H9 (cell line): ENCODE measurements around the gene TRIOBP. TPM values are rescaled to one million over a fixed set of nuclear protein-coding genes. Genes with fewer than 3 reads are reported as not detected.
A peak's percentile ranks its signal among the peaks of the same experiment; 100 is the strongest.

Source experiments
- DNase-seq: peaks from one replicate; pipeline ENCODE4 v3.0.0-alpha.2; 2017
- H2AFZ ChIP-seq: one replicate; pipeline ENCODE4 v1.6.1; 2013; ENCODE audit warnings: mild to moderate bottlenecking, low read length, control low read depth, moderate library complexity
- H2AK5ac ChIP-seq: 2 replicates; pipeline ENCODE4 v1.6.1; 2013; ENCODE audit warnings: low read length, control low read depth, mixed read lengths; ENCODE audit not compliant: insufficient read length
- H2BK120ac ChIP-seq: one replicate; pipeline ENCODE4 v1.6.1; 2013; ENCODE audit warnings: low read depth, mild to moderate bottlenecking, low read length, control low read depth, inconsistent platforms; ENCODE audit not compliant: poor library complexity, severe bottlenecking
- H2BK12ac ChIP-seq: 2 replicates; pipeline ENCODE4 v1.6.1; 2013; ENCODE audit warnings: low read length, control low read depth, mixed read lengths, low read depth; ENCODE audit not compliant: insufficient read length
- H2BK15ac ChIP-seq: 2 replicates; pipeline ENCODE4 v1.6.1; 2013; ENCODE audit warnings: low read depth, low read length, control low read depth
- H2BK20ac ChIP-seq: one replicate; pipeline ENCODE4 v1.6.1; 2013; ENCODE audit warnings: low read depth, mild to moderate bottlenecking, low read length, control low read depth, inconsistent platforms; ENCODE audit not compliant: poor library complexity, severe bottlenecking
- H2BK5ac ChIP-seq: 2 replicates; pipeline ENCODE4 v1.6.1; 2013; ENCODE audit warnings: low read length, control low read depth, mixed read lengths; ENCODE audit not compliant: insufficient read length
- H3K14ac ChIP-seq: 2 replicates; pipeline ENCODE4 v1.6.1; 2013; ENCODE audit warnings: low read length, control low read depth; ENCODE audit not compliant: insufficient read depth
- H3K18ac ChIP-seq: 2 replicates; pipeline ENCODE4 v1.6.1; 2013; ENCODE audit warnings: low read depth, mild to moderate bottlenecking, mixed read lengths, low read length, control low read depth; ENCODE audit not compliant: insufficient read length
- H3K23ac ChIP-seq: 2 replicates; pipeline ENCODE4 v1.6.1; 2013; ENCODE audit warnings: low read length, control low read depth, mixed read lengths, low read depth; ENCODE audit not compliant: insufficient read length
- H3K23me2 ChIP-seq: 2 replicates; pipeline ENCODE4 v1.6.1; 2013; ENCODE audit warnings: low read depth, mild to moderate bottlenecking, mixed read lengths, low read length, control low read depth; ENCODE audit not compliant: insufficient read length, poor library complexity, severe bottlenecking
- H3K27ac ChIP-seq: 2 replicates; pipeline ENCODE4 v1.5.1; 2013; ENCODE audit warnings: low read length, control low read depth, mixed read lengths, low read depth; ENCODE audit not compliant: insufficient read length
- H3K27me3 ChIP-seq: 2 replicates; pipeline ENCODE4 v1.6.1; 2013; ENCODE audit warnings: low read length, control low read depth, inconsistent platforms; ENCODE audit not compliant: insufficient read depth
- H3K4ac ChIP-seq: 2 replicates; pipeline ENCODE4 v1.6.1; 2013; ENCODE audit warnings: low read depth, mild to moderate bottlenecking, control low read depth, inconsistent platforms, low read length, moderate library complexity
- H3K4me1 ChIP-seq: 2 replicates; pipeline ENCODE4 v1.6.1; 2013; ENCODE audit warnings: low read length, control low read depth, inconsistent platforms; ENCODE audit not compliant: insufficient read depth
- H3K4me2 ChIP-seq: 2 replicates; pipeline ENCODE4 v1.6.1; 2013; ENCODE audit warnings: low read length, control low read depth, mixed read lengths; ENCODE audit not compliant: insufficient read length, insufficient read depth
- H3K56ac ChIP-seq: 2 replicates; pipeline ENCODE4 v1.6.1; 2013; ENCODE audit warnings: low read depth, mild to moderate bottlenecking, mixed read lengths, low read length, control low read depth; ENCODE audit not compliant: insufficient read length
- H3K79me1 ChIP-seq: 2 replicates; pipeline ENCODE4 v1.6.1; 2013; ENCODE audit warnings: low read depth, mild to moderate bottlenecking, moderate library complexity, low read length, control low read depth, inconsistent platforms; ENCODE audit not compliant: insufficient read depth, poor library complexity, severe bottlenecking
- H3K79me2 ChIP-seq: 2 replicates; pipeline ENCODE4 v1.6.1; 2013; ENCODE audit warnings: low read length, control low read depth, inconsistent platforms; ENCODE audit not compliant: insufficient read depth
- H3K9ac ChIP-seq: 2 replicates; pipeline ENCODE4 v1.6.1; 2013; ENCODE audit warnings: low read length, control low read depth, mixed read lengths; ENCODE audit not compliant: insufficient read length; ENCODE audit errors: extremely low read depth
- H3K9me3 ChIP-seq: one replicate; pipeline ENCODE4 v1.6.1; 2013; ENCODE audit warnings: low read depth, low read length, inconsistent platforms; ENCODE audit not compliant: control insufficient read depth
- H3T11ph ChIP-seq: one replicate; pipeline ENCODE4 v1.6.1; 2013; ENCODE audit warnings: mild to moderate bottlenecking, low read length, control low read depth, inconsistent platforms
- H4K20me1 ChIP-seq: one replicate; pipeline ENCODE4 v1.6.1; 2013; ENCODE audit not compliant: control insufficient read depth, insufficient read length, insufficient read depth
- H4K5ac ChIP-seq: 2 replicates; pipeline ENCODE4 v1.6.1; 2013; ENCODE audit warnings: low read depth, mild to moderate bottlenecking, mixed read lengths, low read length, control low read depth; ENCODE audit not compliant: insufficient read length
- H4K8ac ChIP-seq: replicated peaks from 2 replicates; pipeline ENCODE4 v1.6.1; 2013; ENCODE audit warnings: low read length, control low read depth, mixed read lengths, low read depth; ENCODE audit not compliant: insufficient read length
- H4K91ac ChIP-seq: 2 replicates; pipeline ENCODE4 v1.6.1; 2013; ENCODE audit warnings: low read depth, mild to moderate bottlenecking, moderate library complexity, mixed read lengths, low read length, control low read depth; ENCODE audit not compliant: insufficient read length
- H3K27ac Mint-ChIP-seq, 3 experiments: 2 replicates in 2 of 3; 3 replicates in 1 of 3; pipeline ENCODE4 v1.8.0; 2020 to 2021; ENCODE audit warnings: mixed read lengths in 3 of 3, mild to moderate bottlenecking in 1 of 3, moderate library complexity in 1 of 3
- H3K27me3 Mint-ChIP-seq: 2 replicates; pipeline ENCODE4 v1.8.0; 2021; ENCODE audit warnings: low read depth, mild to moderate bottlenecking, moderate library complexity, mixed read lengths
- H3K36me3 Mint-ChIP-seq, 3 experiments: 2 replicates in 2 of 3; 3 replicates in 1 of 3; pipeline ENCODE4 v1.8.0; 2020 to 2021; ENCODE audit warnings: low read depth in 3 of 3, mixed read lengths in 3 of 3; ENCODE audit not compliant: insufficient read depth in 1 of 3
- H3K4me1 Mint-ChIP-seq, 2 experiments: 2 replicates each; pipeline ENCODE4 v1.8.0; 2020; ENCODE audit warnings: mixed read lengths in 2 of 2
- H3K4me3 Mint-ChIP-seq, 2 experiments: 2 replicates in 1 of 2; 3 replicates in 1 of 2; pipeline ENCODE4 v1.8.0; 2020 to 2021; ENCODE audit warnings: mild to moderate bottlenecking in 2 of 2, mixed read lengths in 2 of 2, moderate library complexity in 1 of 2
- H3K9me3 Mint-ChIP-seq, 2 experiments: 2 replicates in 1 of 2; 3 replicates in 1 of 2; pipeline ENCODE4 v1.8.0; 2020; ENCODE audit warnings: mild to moderate bottlenecking in 2 of 2, mixed read lengths in 2 of 2, moderate library complexity in 1 of 2
- WGBS: extraction: QIAGEN DNeasy Blood & Tissue Kit; methylation state at CpG from one replicate; pipeline ENCODE4 v1.1.7; 2013; ENCODE audit warnings: missing lambda C conversion rate, low lambda C conversion rate, mixed read lengths; ENCODE audit not compliant: insufficient read length; ENCODE audit errors: extremely low coverage; 5-methylcytosine and 5-hydroxymethylcytosine counted together
- total RNA-seq: library from RNA; stranded (reverse); gene quantifications from 2 replicates; pipeline ENCODE4 v1.2.1, GENCODE V29; 2021
- TF ChIP-seq, protein P1 (sequence below): fragments of 200-600 bp; sonication (generic); conservative IDR thresholded peaks from 3 replicates; pipeline ENCODE4 v1.8.0; 2021; ENCODE audit warnings: antibody characterized with exemption, mild to moderate bottlenecking

TRIOBP gene
- total RNA-seq, 1 experiment from 2014 or later: 52.7 TPM

DNA sequence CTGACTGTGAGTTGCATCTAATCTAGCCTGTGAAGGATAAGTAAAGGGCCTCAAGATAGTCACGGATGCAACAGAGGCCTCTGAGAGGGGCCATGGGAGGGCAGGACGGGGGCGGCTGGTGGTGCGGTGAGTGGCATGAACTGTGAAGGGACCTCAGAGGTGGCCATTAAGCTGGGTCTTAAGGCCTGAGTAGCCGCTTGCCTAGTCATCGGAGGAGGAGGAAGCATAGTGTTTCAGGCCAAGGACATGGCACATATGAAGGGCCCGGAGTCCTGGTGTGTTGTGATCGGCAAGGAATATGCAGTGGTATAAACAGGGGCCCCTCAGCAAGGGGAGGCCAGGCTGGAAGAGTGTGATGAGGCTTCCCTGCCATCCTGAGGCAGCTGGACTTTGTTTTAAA lies 51.8 kb downstream of the TRIOBP start:
- Mint-ChIP-seq H3K4me3 (peak overlapping the region in 1 of 2 experiments; percentile 27; a peak in 2 of 5 replicates), H3K27ac (peak overlapping the region in 1 of 3 experiments; percentile 80; a peak in 2 of 7 replicates), H3K36me3 (peaks cover 3 to 16% (median 15%) of the 10 kb centered on the region in 3 experiments; a peak in 6 of 7 replicates), H3K4me1 (peaks cover 25 to 34% of the 10 kb centered on the region in 2 experiments), H3K9me3 (no peaks in the 10 kb centered on the region), H3K27me3 (peaks cover 7% of the 10 kb centered on the region)
- Histone ChIP-seq H3K27me3 (peaks cover 3% of the 10 kb centered on the region; the same call in 1 of the 2 replicates), H3K9ac (no peak overlapping the region), H3K4me2 (no peak overlapping the region), H3K14ac (no peak overlapping the region), H3K23ac (no peak overlapping the region), H2BK12ac (no peak overlapping the region), H3K4ac (no peak overlapping the region), H3K27ac (no peak overlapping the region), H4K91ac (no peak overlapping the region), H4K8ac (no peak overlapping the region), H3K4me1 (no peaks in the 10 kb centered on the region), H3K9me3 (no peaks in the 10 kb centered on the region), H4K20me1 (no peaks in the 10 kb centered on the region), H3T11ph (no peak overlapping the region), H2BK120ac (no peak overlapping the region), H3K79me1 (no peaks in the 10 kb centered on the region), H2BK5ac (no peak overlapping the region), H2AK5ac (no peak overlapping the region), H2BK20ac (no peak overlapping the region), H2AFZ (no peak overlapping the region), H3K79me2 (no peaks in the 10 kb centered on the region), H3K18ac (no peak overlapping the region), H4K5ac (no peak overlapping the region), H3K56ac (no peak overlapping the region), H2BK15ac (no peak overlapping the region), H3K23me2 (peaks cover 8% of the 10 kb centered on the region)
- TF ChIP-seq, protein P1, sequence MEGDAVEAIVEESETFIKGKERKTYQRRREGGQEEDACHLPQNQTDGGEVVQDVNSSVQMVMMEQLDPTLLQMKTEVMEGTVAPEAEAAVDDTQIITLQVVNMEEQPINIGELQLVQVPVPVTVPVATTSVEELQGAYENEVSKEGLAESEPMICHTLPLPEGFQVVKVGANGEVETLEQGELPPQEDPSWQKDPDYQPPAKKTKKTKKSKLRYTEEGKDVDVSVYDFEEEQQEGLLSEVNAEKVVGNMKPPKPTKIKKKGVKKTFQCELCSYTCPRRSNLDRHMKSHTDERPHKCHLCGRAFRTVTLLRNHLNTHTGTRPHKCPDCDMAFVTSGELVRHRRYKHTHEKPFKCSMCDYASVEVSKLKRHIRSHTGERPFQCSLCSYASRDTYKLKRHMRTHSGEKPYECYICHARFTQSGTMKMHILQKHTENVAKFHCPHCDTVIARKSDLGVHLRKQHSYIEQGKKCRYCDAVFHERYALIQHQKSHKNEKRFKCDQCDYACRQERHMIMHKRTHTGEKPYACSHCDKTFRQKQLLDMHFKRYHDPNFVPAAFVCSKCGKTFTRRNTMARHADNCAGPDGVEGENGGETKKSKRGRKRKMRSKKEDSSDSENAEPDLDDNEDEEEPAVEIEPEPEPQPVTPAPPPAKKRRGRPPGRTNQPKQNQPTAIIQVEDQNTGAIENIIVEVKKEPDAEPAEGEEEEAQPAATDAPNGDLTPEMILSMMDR: no peak
- DNase-seq: no peak
- WGBS: no CpG with 5 or more reads among the region's 8 CpGs
